HepG2 (cell line): ENCODE results near the gene TMEM182. TPM values are rescaled to one million over a fixed set of nuclear protein-coding genes. Genes with fewer than 3 reads are reported as not detected.

Source experiments
- ATAC-seq: fragments of 200-7000 bp; cut with Tn5 transposase; 3 replicates; pipeline ENCODE4 v1.9.1; 2020; ENCODE audit warnings: mild to moderate bottlenecking, moderate library complexity
- BruUV-seq: library from RNA; stranded (reverse); fragments of 400-500 nt; replicated peaks from 2 replicates; lab custom pipeline; 2021; lab: Mats Ljungman, UMichigan
- CTCF ChIA-PET: fragments of 300-600 bp; formaldehyde crosslinking; extraction: SDS; loops from one replicate; lab custom pipeline; 2021; ENCODE audit warnings: low total read pairs, inconsistent platforms, low intra/inter-chr PET ratio; lab: Yijun Ruan, JAX
- POLR2A ChIA-PET: fragments of 350-600 bp; sonication (Branson Sonifier 250); formaldehyde crosslinking; loops from one replicate; lab custom pipeline; 2020; ENCODE audit warnings: antibody characterized with exemption, inconsistent platforms; lab: Yijun Ruan, JAX
- DNase-seq: peaks from one replicate; pipeline ENCODE4 v3.0.0-alpha.2; 2015; ENCODE audit warnings: low spot score
- FAIRE-seq: peaks from 3 replicates; lab custom pipeline; 2011; peaks lifted over from hg19 to GRCh38; lab: Jason Lieb, UNC
- H2AFZ ChIP-seq: one replicate; pipeline ENCODE4 v1.6.1; 2011; ENCODE audit warnings: low read length, inconsistent platforms
- H3K27ac ChIP-seq: fragments of 300-600 bp; 3 replicates; pipeline ENCODE4 v1.8.0; 2011; ENCODE audit warnings: mixed run types, mild to moderate bottlenecking, mixed read lengths, low read length, inconsistent platforms; ENCODE audit not compliant: insufficient read depth; ENCODE audit errors: extremely low read length
- H3K27me3 ChIP-seq, 2 experiments: fragments of 200-600 bp in 1 of 2; 2 replicates in 1 of 2; 3 replicates in 1 of 2; pipeline versions ENCODE4 v1.6.0 to v1.8.0; 2011; ENCODE audit warnings: low read length in 2 of 2, mild to moderate bottlenecking in 2 of 2, moderate library complexity in 2 of 2, inconsistent platforms in 1 of 2; ENCODE audit not compliant: insufficient read depth in 2 of 2, control insufficient read depth in 1 of 2
- H3K36me3 ChIP-seq, 2 experiments: fragments of 200-600 bp in 1 of 2; replicated peaks in 1 of 2; 2 replicates in 1 of 2; 3 replicates in 1 of 2; pipeline versions ENCODE4 v1.5.1 to v1.8.0; 2011; ENCODE audit warnings: low read length in 2 of 2, inconsistent platforms in 1 of 2; ENCODE audit not compliant: insufficient read depth in 2 of 2, control insufficient read depth in 1 of 2
- H3K4me1 ChIP-seq: 2 replicates; pipeline ENCODE4 v1.5.1; 2012; ENCODE audit warnings: low read length, inconsistent platforms; ENCODE audit not compliant: insufficient read depth
- H3K4me2 ChIP-seq: 2 replicates; pipeline ENCODE4 v1.6.0; 2011; ENCODE audit warnings: low read depth, low read length, inconsistent platforms
- H3K4me3 ChIP-seq, 3 experiments: fragments of 200-600 bp in 1 of 3; sonication (generic), shearing (Covaris generic) in 1 of 3; replicated peaks in 1 of 3; 2 replicates each; pipeline ENCODE4 v1.5.1; 2011 to 2016; ENCODE audit warnings: low read length in 3 of 3, inconsistent platforms in 2 of 3, low read depth in 2 of 3, mild to moderate bottlenecking in 2 of 3, control low read depth in 1 of 3, mixed read lengths in 1 of 3; ENCODE audit not compliant: insufficient read depth in 1 of 3
- H3K79me2 ChIP-seq: one replicate; pipeline ENCODE4 v1.6.1; 2011; ENCODE audit warnings: low read length, inconsistent platforms; ENCODE audit not compliant: insufficient read depth
- H3K9ac ChIP-seq: 2 replicates; pipeline ENCODE4 v1.6.0; 2011; ENCODE audit warnings: mild to moderate bottlenecking, low read depth, low read length, inconsistent platforms; ENCODE audit not compliant: insufficient read depth
- H3K9me3 ChIP-seq: 2 replicates; pipeline ENCODE4 v1.5.1; 2012; ENCODE audit warnings: mild to moderate bottlenecking, low read length
- H4K20me1 ChIP-seq: 2 replicates; pipeline ENCODE4 v1.6.0; 2011; ENCODE audit warnings: inconsistent platforms, mild to moderate bottlenecking, low read length, moderate library complexity; ENCODE audit not compliant: insufficient read depth
- ATF1 ChIP-seq: IDR thresholded peaks from 2 replicates; pipeline ENCODE4 v1.6.1; 2016; ENCODE audit warnings: mild to moderate bottlenecking, control low read depth
- FOXC1 ChIP-seq: sonication (generic); formaldehyde crosslinking; IDR thresholded peaks from 2 replicates; pipeline ENCODE4 v1.8.0; 2022; ENCODE audit warnings: mild to moderate bottlenecking, missing genetic modification reagents, borderline replicate concordance
- HIVEP1 ChIP-seq: sonication (generic); formaldehyde crosslinking; IDR thresholded peaks from 2 replicates; pipeline ENCODE4 v1.4.0; 2020; ENCODE audit warnings: mild to moderate bottlenecking, missing genetic modification reagents
- MIXL1 ChIP-seq: IDR thresholded peaks from 2 replicates; pipeline ENCODE4 v1.6.1; 2016
- MXI1 ChIP-seq: IDR thresholded peaks from 3 replicates; pipeline ENCODE4 v1.6.1; 2012; ENCODE audit warnings: low read depth, low read length, inconsistent platforms, borderline replicate concordance
- POLR2A ChIP-seq, 2 experiments: IDR thresholded peaks; 2 replicates each; pipeline ENCODE4 v1.6.1; 2011; ENCODE audit warnings: low read depth in 2 of 2, low read length in 2 of 2, mild to moderate bottlenecking in 1 of 2, moderate library complexity in 1 of 2; ENCODE audit not compliant: insufficient read depth in 1 of 2
- RAD21 ChIP-seq: fragments of 450-650 bp; formaldehyde crosslinking; IDR thresholded peaks from 2 replicates; pipeline ENCODE4 v1.5.0; 2020; ENCODE audit warnings: mild to moderate bottlenecking
- RFX5 ChIP-seq: IDR thresholded peaks from 2 replicates; pipeline ENCODE4 v1.6.1; 2011; ENCODE audit warnings: low read depth, low read length, improper control_type of control experiment
- SRSF4 ChIP-seq: fragments of 200-400 bp; formaldehyde crosslinking; IDR thresholded peaks from one replicate; pipeline ENCODE4 v1.6.1; 2018; ENCODE audit warnings: mild to moderate bottlenecking, low read depth, low read length, moderate library complexity; ENCODE audit not compliant: poor library complexity, severe bottlenecking
- SUZ12 ChIP-seq: fragments of 150-350 bp; IDR thresholded peaks from 2 replicates; pipeline ENCODE4 v1.6.1; 2014; ENCODE audit warnings: low read depth, low read length
- ZFP90 ChIP-seq: sonication (generic); formaldehyde crosslinking; IDR thresholded peaks from 2 replicates; pipeline ENCODE4 v1.8.0; 2022; ENCODE audit warnings: missing genetic modification reagents, mild to moderate bottlenecking, inconsistent platforms, borderline replicate concordance
- ZNF552 ChIP-seq: sonication (generic); formaldehyde crosslinking; IDR thresholded peaks from 2 replicates; pipeline ENCODE4 v1.9.0; 2022; ENCODE audit warnings: missing genetic modification reagents, mild to moderate bottlenecking, borderline replicate concordance
- ZNF841 ChIP-seq: sonication (generic); formaldehyde crosslinking; IDR thresholded peaks from 2 replicates; pipeline ENCODE4 v1.8.1; 2023; ENCODE audit warnings: missing genetic modification reagents, borderline replicate concordance
- WGBS: methylation state at CpG from one replicate; pipeline ENCODE4 v1.1.6; 2017; ENCODE audit warnings: low lambda C conversion rate; 5-methylcytosine and 5-hydroxymethylcytosine counted together
- in situ Hi-C: cut with HindIII; loops from 2 replicates; pipeline ENCODE4 v1.10.0; 2017; ENCODE audit warnings: low pct_unique_long_range_greater_than_20kb; ENCODE audit not compliant: extremely low pct_ligation_motif_present
- intact Hi-C: fragments of 100-400 bp; cut with micrococcal nuclease; formaldehyde crosslinking; loops from one replicate; pipeline ENCODE4 v1.10.0; 2022; ENCODE audit not compliant: unreplicated experiment
- polyA plus RNA-seq, 8 experiments: library from polyadenylated mRNA; depleted of rRNA in 3 of 8; stranded (reverse) in 7 of 8; unstranded in 1 of 8; fragments of >200 nt; fragmentation: Illumina TruSeq in 4 of 8; extraction: Trizol in 4 of 8; gene quantifications; 2 replicates each; pipeline versions ENCODE4 v1.2.1 to v1.2.3, GENCODE V29; 2011 to 2016; ENCODE audit warnings: low read depth in 4 of 8, missing spikeins in 1 of 8, mixed read lengths in 1 of 8; ENCODE audit not compliant: insufficient read depth in 1 of 8
- total RNA-seq, 5 experiments: library from RNA; depleted of rRNA; stranded (reverse); fragments of >200 nt; fragmentation: Illumina TruSeq; extraction: Trizol; gene quantifications; 2 replicates each; pipeline ENCODE4 v1.2.3, GENCODE V29; 2016; ENCODE audit warnings: low read depth in 1 of 5
- TF ChIP-seq, protein P1 (sequence below): sonication (generic); formaldehyde crosslinking; conservative IDR thresholded peaks from 2 replicates; pipeline ENCODE4 v1.4.0; 2020; ENCODE audit warnings: mild to moderate bottlenecking, missing genetic modification reagents, moderate library complexity
- TF ChIP-seq, protein P2 (sequence below): sonication (generic); formaldehyde crosslinking; IDR thresholded peaks from 2 replicates; pipeline ENCODE4 v1.4.0; 2020; ENCODE audit warnings: low read depth, missing genetic modification reagents
- TF ChIP-seq, protein P3 (sequence below): sonication (generic); formaldehyde crosslinking; conservative IDR thresholded peaks from 2 replicates; pipeline ENCODE4 v1.4.0; 2020; ENCODE audit warnings: missing genetic modification reagents

The TMEM182 gene
- total and polyA plus RNA-seq, 2 of the 13 experiments (the other 11 are each of a cell fraction or from before 2014, with no cell fraction given), result 8.7 to 8.9 TPM

DNA sequence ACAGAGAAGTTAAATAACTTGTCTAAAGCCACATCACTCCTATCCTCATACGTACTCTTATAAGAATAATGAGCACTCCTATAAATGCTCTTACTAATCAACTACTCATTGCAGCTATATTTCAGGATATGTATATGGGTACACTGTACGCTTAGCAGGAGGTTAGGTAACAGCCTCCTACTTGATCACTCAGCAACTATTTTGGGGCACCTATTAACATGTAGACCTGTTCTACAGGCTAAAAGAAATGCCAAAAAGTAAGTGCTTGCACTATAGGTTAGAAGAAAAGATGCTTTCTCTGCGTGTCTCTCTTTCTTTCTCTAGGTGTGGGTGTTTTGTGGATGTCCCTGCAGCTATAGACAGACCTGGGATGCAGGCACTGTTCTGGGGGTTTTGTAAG, 83.1 kb downstream of the TMEM182 start:
- no peaks in the 10 kb centered on the region for H4K20me1 ChIP-seq
- ChIA-PET CTCF (no interaction called here), POLR2A (no interaction called here)
- in situ Hi-C loops (no loop called here), intact Hi-C loops (no loop called here)
- no peak for ATAC-seq
- WGBS, result 59% methylated on average over 3 of the region's 3 CpGs
- no peak overlapping the region for H3K4me2 ChIP-seq
- H3K4me3 ChIP-seq, result no peak overlapping the region
- H3K27ac ChIP-seq, result no peak overlapping the region
- no peak for FAIRE-seq
- no peaks in the 10 kb centered on the region for H3K9me3 ChIP-seq
- H3K27me3 ChIP-seq, result no peaks in the 10 kb centered on the region
- H3K79me2 ChIP-seq, result no peaks in the 10 kb centered on the region
- no peaks in the 10 kb centered on the region for H3K36me3 ChIP-seq
- H3K4me1 ChIP-seq, result peaks cover 7% of the 10 kb centered on the region
- no TSS peak for BruUV-seq
- no peak overlapping the region for H3K9ac ChIP-seq
- no peak for DNase-seq
- H2AFZ ChIP-seq, result no peak overlapping the region
- TF ChIP-seq RFX5 (no peak), ZNF552 (no peak), ZFP90 (CRISPR knock-in tag) (no peak), SUZ12 (no peak), ATF1 (CRISPR knock-in tag) (no peak), FOXC1 (CRISPR knock-in tag) (no peak), MIXL1 (CRISPR knock-in tag) (no peak), POLR2A (IDR thresholded peaks at IDR 0.05; ENCODE audit: insufficient read depth in 1 of 2, low read depth in 2 of 2, low read length in 2 of 2) (no peak), SRSF4 (no peak), ZNF841 (no peak), RAD21 (CRISPR knock-in tag) (no peak), HIVEP1 (CRISPR knock-in tag) (no peak), MXI1 (no peak)
- TF ChIP-seq, protein P1, sequence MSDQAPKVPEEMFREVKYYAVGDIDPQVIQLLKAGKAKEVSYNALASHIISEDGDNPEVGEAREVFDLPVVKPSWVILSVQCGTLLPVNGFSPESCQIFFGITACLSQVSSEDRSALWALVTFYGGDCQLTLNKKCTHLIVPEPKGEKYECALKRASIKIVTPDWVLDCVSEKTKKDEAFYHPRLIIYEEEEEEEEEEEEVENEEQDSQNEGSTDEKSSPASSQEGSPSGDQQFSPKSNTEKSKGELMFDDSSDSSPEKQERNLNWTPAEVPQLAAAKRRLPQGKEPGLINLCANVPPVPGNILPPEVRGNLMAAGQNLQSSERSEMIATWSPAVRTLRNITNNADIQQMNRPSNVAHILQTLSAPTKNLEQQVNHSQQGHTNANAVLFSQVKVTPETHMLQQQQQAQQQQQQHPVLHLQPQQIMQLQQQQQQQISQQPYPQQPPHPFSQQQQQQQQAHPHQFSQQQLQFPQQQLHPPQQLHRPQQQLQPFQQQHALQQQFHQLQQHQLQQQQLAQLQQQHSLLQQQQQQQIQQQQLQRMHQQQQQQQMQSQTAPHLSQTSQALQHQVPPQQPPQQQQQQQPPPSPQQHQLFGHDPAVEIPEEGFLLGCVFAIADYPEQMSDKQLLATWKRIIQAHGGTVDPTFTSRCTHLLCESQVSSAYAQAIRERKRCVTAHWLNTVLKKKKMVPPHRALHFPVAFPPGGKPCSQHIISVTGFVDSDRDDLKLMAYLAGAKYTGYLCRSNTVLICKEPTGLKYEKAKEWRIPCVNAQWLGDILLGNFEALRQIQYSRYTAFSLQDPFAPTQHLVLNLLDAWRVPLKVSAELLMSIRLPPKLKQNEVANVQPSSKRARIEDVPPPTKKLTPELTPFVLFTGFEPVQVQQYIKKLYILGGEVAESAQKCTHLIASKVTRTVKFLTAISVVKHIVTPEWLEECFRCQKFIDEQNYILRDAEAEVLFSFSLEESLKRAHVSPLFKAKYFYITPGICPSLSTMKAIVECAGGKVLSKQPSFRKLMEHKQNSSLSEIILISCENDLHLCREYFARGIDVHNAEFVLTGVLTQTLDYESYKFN (CRISPR knock-in tag), result no peak
- TF ChIP-seq, protein P2, sequence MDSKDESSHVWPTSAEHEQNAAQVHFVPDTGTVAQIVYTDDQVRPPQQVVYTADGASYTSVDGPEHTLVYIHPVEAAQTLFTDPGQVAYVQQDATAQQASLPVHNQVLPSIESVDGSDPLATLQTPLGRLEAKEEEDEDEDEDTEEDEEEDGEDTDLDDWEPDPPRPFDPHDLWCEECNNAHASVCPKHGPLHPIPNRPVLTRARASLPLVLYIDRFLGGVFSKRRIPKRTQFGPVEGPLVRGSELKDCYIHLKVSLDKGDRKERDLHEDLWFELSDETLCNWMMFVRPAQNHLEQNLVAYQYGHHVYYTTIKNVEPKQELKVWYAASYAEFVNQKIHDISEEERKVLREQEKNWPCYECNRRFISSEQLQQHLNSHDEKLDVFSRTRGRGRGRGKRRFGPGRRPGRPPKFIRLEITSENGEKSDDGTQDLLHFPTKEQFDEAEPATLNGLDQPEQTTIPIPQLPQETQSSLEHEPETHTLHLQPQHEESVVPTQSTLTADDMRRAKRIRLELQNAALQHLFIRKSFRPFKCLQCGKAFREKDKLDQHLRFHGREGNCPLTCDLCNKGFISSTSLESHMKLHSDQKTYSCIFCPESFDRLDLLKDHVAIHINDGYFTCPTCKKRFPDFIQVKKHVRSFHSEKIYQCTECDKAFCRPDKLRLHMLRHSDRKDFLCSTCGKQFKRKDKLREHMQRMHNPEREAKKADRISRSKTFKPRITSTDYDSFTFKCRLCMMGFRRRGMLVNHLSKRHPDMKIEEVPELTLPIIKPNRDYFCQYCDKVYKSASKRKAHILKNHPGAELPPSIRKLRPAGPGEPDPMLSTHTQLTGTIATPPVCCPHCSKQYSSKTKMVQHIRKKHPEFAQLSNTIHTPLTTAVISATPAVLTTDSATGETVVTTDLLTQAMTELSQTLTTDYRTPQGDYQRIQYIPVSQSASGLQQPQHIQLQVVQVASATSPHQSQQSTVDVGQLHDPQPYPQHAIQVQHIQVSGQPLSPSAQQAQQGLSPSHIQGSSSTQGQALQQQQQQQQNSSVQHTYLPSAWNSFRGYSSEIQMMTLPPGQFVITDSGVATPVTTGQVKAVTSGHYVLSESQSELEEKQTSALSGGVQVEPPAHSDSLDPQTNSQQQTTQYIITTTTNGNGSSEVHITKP (CRISPR knock-in tag), result no peak
- TF ChIP-seq, protein P3, sequence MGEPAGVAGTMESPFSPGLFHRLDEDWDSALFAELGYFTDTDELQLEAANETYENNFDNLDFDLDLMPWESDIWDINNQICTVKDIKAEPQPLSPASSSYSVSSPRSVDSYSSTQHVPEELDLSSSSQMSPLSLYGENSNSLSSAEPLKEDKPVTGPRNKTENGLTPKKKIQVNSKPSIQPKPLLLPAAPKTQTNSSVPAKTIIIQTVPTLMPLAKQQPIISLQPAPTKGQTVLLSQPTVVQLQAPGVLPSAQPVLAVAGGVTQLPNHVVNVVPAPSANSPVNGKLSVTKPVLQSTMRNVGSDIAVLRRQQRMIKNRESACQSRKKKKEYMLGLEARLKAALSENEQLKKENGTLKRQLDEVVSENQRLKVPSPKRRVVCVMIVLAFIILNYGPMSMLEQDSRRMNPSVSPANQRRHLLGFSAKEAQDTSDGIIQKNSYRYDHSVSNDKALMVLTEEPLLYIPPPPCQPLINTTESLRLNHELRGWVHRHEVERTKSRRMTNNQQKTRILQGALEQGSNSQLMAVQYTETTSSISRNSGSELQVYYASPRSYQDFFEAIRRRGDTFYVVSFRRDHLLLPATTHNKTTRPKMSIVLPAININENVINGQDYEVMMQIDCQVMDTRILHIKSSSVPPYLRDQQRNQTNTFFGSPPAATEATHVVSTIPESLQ (CRISPR knock-in tag), result no peak
